Mucosa of stomach (tissue), 1 donor: ENCODE measurements around the gene SLITRK6.

ENCODE experiments used
- H3K27me3 ChIP-seq: one replicate; pipeline ENCODE4 v1.7.0; 2013; ENCODE audit warnings: mild to moderate bottlenecking, low read length; ENCODE audit not compliant: control insufficient read depth, insufficient read depth
- H3K36me3 ChIP-seq: one replicate; pipeline ENCODE4 v1.7.0; 2013; ENCODE audit warnings: low read length; ENCODE audit not compliant: control insufficient read depth, insufficient read depth
- H3K4me1 ChIP-seq: one replicate; pipeline ENCODE4 v1.7.0; 2013; ENCODE audit warnings: mild to moderate bottlenecking, low read length; ENCODE audit not compliant: control insufficient read depth, insufficient read depth
- H3K4me3 ChIP-seq: one replicate; pipeline ENCODE4 v1.7.0; 2013; ENCODE audit warnings: low read length
- H3K9ac ChIP-seq: one replicate; pipeline ENCODE4 v1.7.0; 2013; ENCODE audit warnings: mild to moderate bottlenecking, low read length, moderate library complexity
- H3K9me3 ChIP-seq: one replicate; pipeline ENCODE4 v1.7.0; 2013; ENCODE audit warnings: mild to moderate bottlenecking, low read length, moderate library complexity; ENCODE audit not compliant: control insufficient read depth
- donor health status: Pancreatic carcinoma.

SLITRK6 gene

GRCh38 chr13:85799097-85799582, at the start of gene SLITRK6:
SLITRK6 (minus strand) TSS chr13:85799419; CDS start chr13:85796508, 2,911 bp downstream.
- Histone ChIP-seq H3K9ac (no peak within 1 kb of the TSS), H3K4me3 (no peak within 1 kb of the TSS), H3K4me1 (peaks cover 8% of the 10 kb centered on the region), H3K36me3 (no peaks in the 10 kb centered on the region), H3K27me3 (no peaks in the 10 kb centered on the region), H3K9me3 (no peaks in the 10 kb centered on the region)

GRCh38 chr13:85847012-85847411, 47.8 kb upstream of the SLITRK6 start:
- no peak overlapping the region for H3K9ac ChIP-seq
- H3K27me3 ChIP-seq: no peaks in the 10 kb centered on the region
- no peaks in the 10 kb centered on the region for H3K9me3 ChIP-seq
- no peaks in the 10 kb centered on the region for H3K4me1 ChIP-seq
- H3K4me3 ChIP-seq: no peak overlapping the region
- H3K36me3 ChIP-seq: no peaks in the 10 kb centered on the region

GRCh38 chr13:85841427-85841826, 42.2 kb upstream of the SLITRK6 start:
- Histone ChIP-seq H3K36me3 (no peaks in the 10 kb centered on the region), H3K27me3 (no peaks in the 10 kb centered on the region), H3K4me3 (no peak overlapping the region), H3K9ac (no peak overlapping the region), H3K9me3 (no peaks in the 10 kb centered on the region), H3K4me1 (no peaks in the 10 kb centered on the region)

GRCh38 chr13:85833921-85834320, 34.7 kb upstream of the SLITRK6 start:
- Histone ChIP-seq H3K9me3 (no peaks in the 10 kb centered on the region), H3K27me3 (no peaks in the 10 kb centered on the region), H3K4me3 (no peak overlapping the region), H3K36me3 (no peaks in the 10 kb centered on the region), H3K9ac (no peak overlapping the region), H3K4me1 (no peaks in the 10 kb centered on the region)

- Histone ChIP-seq H3K4me1 (no peaks in the 10 kb centered on the region), H3K9me3 (no peaks in the 10 kb centered on the region), H3K9ac (no peak overlapping the region), H3K27me3 (no peaks in the 10 kb centered on the region), H3K4me3 (no peak overlapping the region), H3K36me3 (no peaks in the 10 kb centered on the region)
Measured at GRCh38 chr13:85828094-85828684, 29.0 kb upstream of the SLITRK6 start.

- H3K4me3 ChIP-seq: no peak overlapping the region
- no peaks in the 10 kb centered on the region for H3K36me3 ChIP-seq
- H3K9ac ChIP-seq: no peak overlapping the region
- H3K27me3 ChIP-seq: no peaks in the 10 kb centered on the region
- no peaks in the 10 kb centered on the region for H3K4me1 ChIP-seq
- no peaks in the 10 kb centered on the region for H3K9me3 ChIP-seq
Measured at GRCh38 chr13:85825454-85825853, 26.2 kb upstream of the SLITRK6 start.

- no peak overlapping the region for H3K9ac ChIP-seq
- no peak overlapping the region for H3K4me3 ChIP-seq
- no peaks in the 10 kb centered on the region for H3K27me3 ChIP-seq
- H3K4me1 ChIP-seq: no peaks in the 10 kb centered on the region
- H3K36me3 ChIP-seq: no peaks in the 10 kb centered on the region
- H3K9me3 ChIP-seq: no peaks in the 10 kb centered on the region
Measured at GRCh38 chr13:85823832-85824231, 24.6 kb upstream of the SLITRK6 start.

GRCh38 chr13:85819513-85819912, 20.3 kb upstream of the SLITRK6 start:
- H3K36me3 ChIP-seq: no peaks in the 10 kb centered on the region
- no peak overlapping the region for H3K9ac ChIP-seq
- no peaks in the 10 kb centered on the region for H3K4me1 ChIP-seq
- no peaks in the 10 kb centered on the region for H3K27me3 ChIP-seq
- no peak overlapping the region for H3K4me3 ChIP-seq
- H3K9me3 ChIP-seq: no peaks in the 10 kb centered on the region

GRCh38 chr13:85816413-85816812, 17.2 kb upstream of the SLITRK6 start:
- H3K27me3 ChIP-seq: no peaks in the 10 kb centered on the region
- no peaks in the 10 kb centered on the region for H3K36me3 ChIP-seq
- H3K4me3 ChIP-seq: no peak overlapping the region
- no peaks in the 10 kb centered on the region for H3K9me3 ChIP-seq
- no peaks in the 10 kb centered on the region for H3K4me1 ChIP-seq
- no peak overlapping the region for H3K9ac ChIP-seq

GRCh38 chr13:85812282-85812681, 13.1 kb upstream of the SLITRK6 start:
- no peak overlapping the region for H3K9ac ChIP-seq
- H3K4me1 ChIP-seq: no peaks in the 10 kb centered on the region
- no peak overlapping the region for H3K4me3 ChIP-seq
- no peaks in the 10 kb centered on the region for H3K27me3 ChIP-seq
- no peaks in the 10 kb centered on the region for H3K36me3 ChIP-seq
- no peaks in the 10 kb centered on the region for H3K9me3 ChIP-seq

GRCh38 chr13:85808811-85809210, 9.6 kb upstream of the SLITRK6 start:
- Histone ChIP-seq H3K4me3 (no peak overlapping the region), H3K36me3 (no peaks in the 10 kb centered on the region), H3K9me3 (no peaks in the 10 kb centered on the region), H3K4me1 (no peaks in the 10 kb centered on the region), H3K9ac (no peak overlapping the region), H3K27me3 (no peaks in the 10 kb centered on the region)

- no peak overlapping the region for H3K4me3 ChIP-seq
- H3K36me3 ChIP-seq: no peaks in the 10 kb centered on the region
- no peaks in the 10 kb centered on the region for H3K4me1 ChIP-seq
- no peaks in the 10 kb centered on the region for H3K27me3 ChIP-seq
- H3K9me3 ChIP-seq: no peaks in the 10 kb centered on the region
- no peak overlapping the region for H3K9ac ChIP-seq
Measured at GRCh38 chr13:85806553-85807175, 7.4 kb upstream of the SLITRK6 start.
